IMR-90 (cell line): Measurements from ENCODE around the gene RCL1.

Experiments
- BHLHE40 ChIP-seq: fragments of 150-350 bp; IDR thresholded peaks from 2 replicates; pipeline ENCODE4 v1.6.1; 2016; ENCODE audit warnings: mild to moderate bottlenecking, low read depth, low read length
- CEBPB ChIP-seq: IDR thresholded peaks from 2 replicates; pipeline ENCODE4 v1.6.1; 2012; ENCODE audit warnings: low read depth, low read length, improper control_type of control experiment
- CHD1 ChIP-seq: IDR thresholded peaks from 2 replicates; pipeline ENCODE4 v1.6.1; 2012; ENCODE audit warnings: low read depth, low read length, improper control_type of control experiment
- FOS ChIP-seq: fragments of 150-350 bp; IDR thresholded peaks from 2 replicates; pipeline ENCODE4 v1.6.1; 2016; ENCODE audit warnings: low read depth, low read length
- MAFK ChIP-seq: IDR thresholded peaks from 2 replicates; pipeline ENCODE4 v1.6.1; 2012; ENCODE audit warnings: low read depth, low read length, improper control_type of control experiment
- MAZ ChIP-seq: IDR thresholded peaks from 2 replicates; pipeline ENCODE4 v1.6.1; 2012; ENCODE audit warnings: low read depth, mild to moderate bottlenecking, low read length, improper control_type of control experiment, moderate library complexity, borderline replicate concordance
- MXI1 ChIP-seq: IDR thresholded peaks from 2 replicates; pipeline ENCODE4 v1.6.1; 2012; ENCODE audit warnings: low read depth, mild to moderate bottlenecking, low read length, moderate library complexity, borderline replicate concordance
- POLR2A ChIP-seq: IDR thresholded peaks from 2 replicates; pipeline ENCODE4 v1.6.1; 2012; ENCODE audit warnings: mild to moderate bottlenecking, low read depth, low read length
- RAD21 ChIP-seq: IDR thresholded peaks from 2 replicates; pipeline ENCODE4 v1.6.1; 2012; ENCODE audit warnings: low read length, improper control_type of control experiment
- SMC3 ChIP-seq: fragments of 150-350 bp; IDR thresholded peaks from 2 replicates; pipeline ENCODE4 v1.6.1; 2016; ENCODE audit warnings: low read depth, mild to moderate bottlenecking, antibody characterized with exemption, low read length, moderate library complexity
- TF ChIP-seq, protein P1 (sequence below): conservative IDR thresholded peaks from 2 replicates; pipeline ENCODE4 v1.5.1; 2012; ENCODE audit warnings: mild to moderate bottlenecking, low read depth, low read length, improper control_type of control experiment
- TF ChIP-seq, protein P2 (sequence below): fragments of 150-350 bp; IDR thresholded peaks from 2 replicates; pipeline ENCODE4 v1.6.1; 2017; ENCODE audit warnings: mild to moderate bottlenecking, antibody characterized with exemption, low read length, low read depth
- TF ChIP-seq, protein P3 (sequence below): fragments of 150-350 bp; IDR thresholded peaks from 2 replicates; pipeline ENCODE4 v1.6.1; 2016; ENCODE audit warnings: low read depth, mild to moderate bottlenecking, low read length, moderate library complexity, borderline replicate concordance

DNA sequence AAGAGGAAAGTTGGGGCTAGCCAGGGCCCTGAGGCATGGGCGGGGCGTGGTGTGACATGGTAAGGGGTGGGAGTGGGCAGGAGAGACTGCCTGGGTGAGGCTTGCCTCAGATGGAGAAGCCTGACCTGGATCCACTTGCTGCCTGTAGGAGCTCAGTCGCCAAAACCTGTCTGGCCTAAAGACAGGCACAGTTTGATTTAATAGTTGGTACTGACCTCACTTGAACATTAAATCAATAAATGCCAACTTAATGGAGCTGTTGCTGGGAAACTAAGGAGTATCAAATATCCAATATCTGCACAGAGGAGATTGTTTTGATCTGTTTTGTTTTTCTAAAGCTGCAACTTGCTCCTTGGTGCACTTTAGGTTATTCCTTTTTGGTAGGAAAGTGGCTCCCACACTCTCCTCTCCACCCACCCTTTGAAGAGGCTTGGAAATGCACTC, 86.4 kb downstream of the RCL1 start:
- no peak for TF ChIP-seq BHLHE40
- no peak for TF ChIP-seq RAD21
- no peak for TF ChIP-seq POLR2A
- TF ChIP-seq CEBPB, result no peak
- TF ChIP-seq, protein P1, sequence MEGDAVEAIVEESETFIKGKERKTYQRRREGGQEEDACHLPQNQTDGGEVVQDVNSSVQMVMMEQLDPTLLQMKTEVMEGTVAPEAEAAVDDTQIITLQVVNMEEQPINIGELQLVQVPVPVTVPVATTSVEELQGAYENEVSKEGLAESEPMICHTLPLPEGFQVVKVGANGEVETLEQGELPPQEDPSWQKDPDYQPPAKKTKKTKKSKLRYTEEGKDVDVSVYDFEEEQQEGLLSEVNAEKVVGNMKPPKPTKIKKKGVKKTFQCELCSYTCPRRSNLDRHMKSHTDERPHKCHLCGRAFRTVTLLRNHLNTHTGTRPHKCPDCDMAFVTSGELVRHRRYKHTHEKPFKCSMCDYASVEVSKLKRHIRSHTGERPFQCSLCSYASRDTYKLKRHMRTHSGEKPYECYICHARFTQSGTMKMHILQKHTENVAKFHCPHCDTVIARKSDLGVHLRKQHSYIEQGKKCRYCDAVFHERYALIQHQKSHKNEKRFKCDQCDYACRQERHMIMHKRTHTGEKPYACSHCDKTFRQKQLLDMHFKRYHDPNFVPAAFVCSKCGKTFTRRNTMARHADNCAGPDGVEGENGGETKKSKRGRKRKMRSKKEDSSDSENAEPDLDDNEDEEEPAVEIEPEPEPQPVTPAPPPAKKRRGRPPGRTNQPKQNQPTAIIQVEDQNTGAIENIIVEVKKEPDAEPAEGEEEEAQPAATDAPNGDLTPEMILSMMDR, result no peak
- TF ChIP-seq, protein P2, sequence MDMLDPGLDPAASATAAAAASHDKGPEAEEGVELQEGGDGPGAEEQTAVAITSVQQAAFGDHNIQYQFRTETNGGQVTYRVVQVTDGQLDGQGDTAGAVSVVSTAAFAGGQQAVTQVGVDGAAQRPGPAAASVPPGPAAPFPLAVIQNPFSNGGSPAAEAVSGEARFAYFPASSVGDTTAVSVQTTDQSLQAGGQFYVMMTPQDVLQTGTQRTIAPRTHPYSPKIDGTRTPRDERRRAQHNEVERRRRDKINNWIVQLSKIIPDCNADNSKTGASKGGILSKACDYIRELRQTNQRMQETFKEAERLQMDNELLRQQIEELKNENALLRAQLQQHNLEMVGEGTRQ, result no peak
- no peak for TF ChIP-seq MAFK
- no peak for TF ChIP-seq MXI1
- no peak for TF ChIP-seq CHD1
- TF ChIP-seq MAZ, result no peak
- no peak for TF ChIP-seq SMC3
- no peak for TF ChIP-seq FOS
- TF ChIP-seq, protein P3, sequence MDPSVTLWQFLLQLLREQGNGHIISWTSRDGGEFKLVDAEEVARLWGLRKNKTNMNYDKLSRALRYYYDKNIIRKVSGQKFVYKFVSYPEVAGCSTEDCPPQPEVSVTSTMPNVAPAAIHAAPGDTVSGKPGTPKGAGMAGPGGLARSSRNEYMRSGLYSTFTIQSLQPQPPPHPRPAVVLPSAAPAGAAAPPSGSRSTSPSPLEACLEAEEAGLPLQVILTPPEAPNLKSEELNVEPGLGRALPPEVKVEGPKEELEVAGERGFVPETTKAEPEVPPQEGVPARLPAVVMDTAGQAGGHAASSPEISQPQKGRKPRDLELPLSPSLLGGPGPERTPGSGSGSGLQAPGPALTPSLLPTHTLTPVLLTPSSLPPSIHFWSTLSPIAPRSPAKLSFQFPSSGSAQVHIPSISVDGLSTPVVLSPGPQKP, result no peak
